Tibial nerve (tissue), 4 donors: ENCODE results near the gene TRMT11.

Experiments
- EP300 ChIP-seq, 2 donors: sonication (generic); formaldehyde crosslinking; IDR thresholded peaks; one replicate each; pipeline ENCODE4 v1.6.1; 2017; ENCODE audit warnings: antibody characterized with exemption in 2 of 2, mild to moderate bottlenecking in 1 of 2
- POLR2A ChIP-seq, 2 donors: fragments of 450-650 bp; IDR thresholded peaks; one replicate each; pipeline ENCODE4 v1.6.1; 2017; ENCODE audit warnings: antibody characterized with exemption in 2 of 2, mild to moderate bottlenecking in 2 of 2, moderate library complexity in 2 of 2
- TF ChIP-seq, protein P1 (sequence below), 5 experiments: fragments of 200-600 bp in 3 of 5; fragments of 450-650 bp in 2 of 5; sonication (generic) in 3 of 5; IDR thresholded peaks; one replicate each; pipeline ENCODE4 v1.5.1; 2016 to 2019; ENCODE audit warnings: antibody characterized with exemption in 5 of 5, mild to moderate bottlenecking in 3 of 5, moderate library complexity in 2 of 5

DNA sequence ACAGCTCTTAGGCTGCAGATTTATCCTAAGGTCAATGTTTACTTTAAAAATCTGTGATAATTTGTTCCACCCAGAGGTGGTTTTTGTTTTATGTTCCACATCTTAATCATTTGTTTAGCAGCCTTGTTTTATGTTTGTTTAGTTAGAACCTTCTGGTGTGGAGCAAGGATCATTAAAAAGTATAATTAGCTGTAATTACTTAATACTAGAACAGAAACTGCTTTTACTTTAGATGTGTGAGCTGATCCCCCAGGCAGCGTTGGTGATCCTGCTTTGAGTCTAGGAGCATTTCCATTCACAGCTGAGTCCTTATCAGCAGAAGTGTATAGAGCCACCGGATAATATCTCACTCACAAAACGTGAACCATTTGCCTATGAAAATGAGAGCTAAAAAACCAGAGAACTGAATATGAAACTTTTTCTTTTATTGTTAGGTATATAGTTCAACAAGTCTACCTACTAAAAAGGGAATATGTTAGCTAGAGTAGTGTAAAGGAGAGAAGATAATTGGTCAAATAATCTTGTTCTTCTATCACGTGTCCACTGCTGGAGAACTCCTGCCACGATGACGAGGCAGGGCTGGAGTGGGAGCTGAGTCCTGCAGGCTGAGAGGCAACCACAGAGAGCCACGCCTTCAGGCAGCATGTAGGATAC lies 78.5 kb downstream of the TRMT11 start:
- TF ChIP-seq, protein P1, sequence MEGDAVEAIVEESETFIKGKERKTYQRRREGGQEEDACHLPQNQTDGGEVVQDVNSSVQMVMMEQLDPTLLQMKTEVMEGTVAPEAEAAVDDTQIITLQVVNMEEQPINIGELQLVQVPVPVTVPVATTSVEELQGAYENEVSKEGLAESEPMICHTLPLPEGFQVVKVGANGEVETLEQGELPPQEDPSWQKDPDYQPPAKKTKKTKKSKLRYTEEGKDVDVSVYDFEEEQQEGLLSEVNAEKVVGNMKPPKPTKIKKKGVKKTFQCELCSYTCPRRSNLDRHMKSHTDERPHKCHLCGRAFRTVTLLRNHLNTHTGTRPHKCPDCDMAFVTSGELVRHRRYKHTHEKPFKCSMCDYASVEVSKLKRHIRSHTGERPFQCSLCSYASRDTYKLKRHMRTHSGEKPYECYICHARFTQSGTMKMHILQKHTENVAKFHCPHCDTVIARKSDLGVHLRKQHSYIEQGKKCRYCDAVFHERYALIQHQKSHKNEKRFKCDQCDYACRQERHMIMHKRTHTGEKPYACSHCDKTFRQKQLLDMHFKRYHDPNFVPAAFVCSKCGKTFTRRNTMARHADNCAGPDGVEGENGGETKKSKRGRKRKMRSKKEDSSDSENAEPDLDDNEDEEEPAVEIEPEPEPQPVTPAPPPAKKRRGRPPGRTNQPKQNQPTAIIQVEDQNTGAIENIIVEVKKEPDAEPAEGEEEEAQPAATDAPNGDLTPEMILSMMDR (IDR thresholded peaks at IDR 0.05), result no peak
- no peak for TF ChIP-seq POLR2A (IDR thresholded peaks at IDR 0.05)
- TF ChIP-seq EP300 (IDR thresholded peaks at IDR 0.05), result no peak
